GM19025 (cell line): Measurements from ENCODE around the gene CHTOP.

Experiments
- ATAC-seq: cut with Tn5 transposase; IDR thresholded peaks from one replicate; pipeline ENCODE4 v1.9.1; 2021; ENCODE audit warnings: mild to moderate bottlenecking, low read depth, moderate library complexity; ENCODE audit not compliant: unreplicated experiment

The CHTOP gene

GRCh38 chr1:153683854-153684253, 50.0 kb downstream of the CHTOP start:
- ATAC-seq: no peak

DNA sequence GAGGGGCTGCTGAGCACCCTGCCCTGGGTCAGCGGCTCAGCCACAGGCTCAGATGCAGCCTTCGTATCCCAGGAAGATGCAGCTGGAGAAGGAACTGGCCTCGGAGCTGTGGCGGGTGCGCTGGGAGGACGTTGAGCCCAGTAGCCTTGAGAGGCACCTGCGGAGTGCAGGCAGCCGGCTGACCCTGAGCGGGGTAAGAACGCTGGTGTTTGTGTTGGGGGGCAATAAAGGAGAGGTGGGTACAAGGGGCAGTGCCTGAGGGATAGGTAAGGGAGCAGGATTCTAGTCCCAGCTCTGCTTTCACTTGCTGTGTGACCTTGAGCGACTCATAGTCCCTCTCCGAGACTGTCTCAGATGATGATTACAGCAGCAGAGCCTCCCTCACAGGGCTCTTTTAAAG, 51.0 kb downstream of the CHTOP start:
- no peak for ATAC-seq

DNA sequence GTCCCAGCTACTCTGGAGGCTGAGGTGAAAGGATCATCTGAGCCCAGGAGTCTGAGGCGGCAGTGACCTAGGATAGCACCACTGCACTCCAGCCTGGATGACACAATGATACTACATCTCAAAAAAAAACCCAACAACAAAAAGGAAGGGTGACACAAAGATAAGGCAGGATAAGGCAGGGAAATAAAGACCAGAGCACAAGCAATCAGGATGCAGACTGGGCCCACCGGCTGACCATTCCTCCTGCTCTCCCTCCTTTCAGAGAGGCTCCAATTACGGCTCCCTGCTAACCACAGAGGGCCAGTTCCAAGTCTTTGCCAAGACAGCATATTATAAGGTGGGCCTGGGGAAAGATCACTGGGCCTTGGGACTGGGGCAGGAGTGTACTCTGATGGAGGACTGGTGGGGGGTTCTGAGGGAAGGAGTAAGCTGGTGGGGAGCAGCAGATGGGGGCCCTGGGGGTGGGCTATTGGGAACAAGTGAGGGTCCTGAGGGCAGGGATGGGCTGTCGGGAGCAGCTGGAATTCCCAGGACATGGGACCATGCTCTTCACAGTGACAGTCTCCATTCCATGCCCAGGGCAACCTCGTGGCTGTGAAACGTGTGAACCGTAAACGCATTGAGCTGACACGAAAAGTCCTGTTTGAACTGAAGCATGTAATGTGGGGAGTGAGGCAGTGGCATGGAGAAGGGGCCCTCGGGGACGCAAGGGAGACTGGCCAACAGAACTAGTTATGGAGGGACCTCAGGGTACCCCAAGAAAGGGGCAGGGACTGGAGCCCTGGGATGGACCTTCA, 51.9 kb downstream of the CHTOP start:
- ATAC-seq: no peak

DNA sequence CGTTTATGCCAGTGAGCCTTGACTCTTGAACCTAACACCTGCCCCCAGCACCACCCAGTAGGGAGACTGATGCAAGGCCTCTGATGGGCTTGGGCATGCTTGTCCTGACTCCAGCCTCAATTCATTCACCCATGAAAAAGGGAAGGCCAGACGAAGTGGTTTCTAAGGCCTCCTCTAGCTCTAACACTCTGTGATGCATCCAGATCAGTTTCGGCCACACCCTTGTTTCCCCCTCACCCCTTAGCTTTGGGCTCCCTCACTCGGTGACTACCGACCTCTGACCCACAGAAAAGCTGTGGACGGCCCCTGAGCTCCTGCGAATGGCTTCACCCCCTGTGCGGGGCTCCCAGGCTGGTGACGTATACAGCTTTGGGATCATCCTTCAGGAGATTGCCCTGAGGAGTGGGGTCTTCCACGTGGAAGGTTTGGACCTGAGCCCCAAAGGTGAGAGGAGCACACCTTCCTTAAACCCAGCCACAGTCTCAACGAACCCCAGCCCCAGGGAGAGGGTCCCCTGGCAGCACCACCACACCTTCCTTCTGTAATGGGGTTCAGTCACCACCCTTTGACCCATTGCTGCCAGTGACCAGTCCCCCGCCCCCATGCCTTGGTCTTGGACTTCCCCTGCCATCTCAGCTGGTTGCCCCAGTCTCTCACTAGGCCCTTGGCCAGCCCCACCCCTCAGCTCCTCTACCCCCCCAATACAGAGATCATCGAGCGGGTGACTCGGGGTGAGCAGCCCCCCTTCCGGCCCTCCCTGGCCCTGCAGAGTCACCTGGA, 53.7 kb downstream of the CHTOP start:
- no peak for ATAC-seq

- ATAC-seq: no peak
Observed at GRCh38 chr1:153688276-153688675, 54.4 kb downstream of the CHTOP start.

- no peak for ATAC-seq
Observed at GRCh38 chr1:153688736-153689328, 55.0 kb downstream of the CHTOP start.

- no peak for ATAC-seq
Observed at GRCh38 chr1:153693466-153693865, 59.6 kb downstream of the CHTOP start.
